T-cell (primary cell): ENCODE results near the gene NDUFA6. TPM values are rescaled to one million over a fixed set of nuclear protein-coding genes. Genes with fewer than 3 reads are reported as not detected.
"Not testable (repeated sequence)": the region's sequence is repeated elsewhere in the genome, so short reads cannot be mapped to it uniquely, and the experiment has no call there.

Experiments
- ATAC-seq, 4 experiments: fragments of 200-7000 bp in 3 of 4; fragments of 150-1000 bp in 1 of 4; cut with Tn5 transposase; replicated peaks in 1 of 4; 1 replicate in 3 of 4; 2 replicates in 1 of 4; pipeline ENCODE4 v1.10.0; 2021; ENCODE audit warnings: moderate library complexity in 3 of 4, mild to moderate bottlenecking in 2 of 4, moderate number of reproducible peaks in 1 of 4
- CTCF ChIA-PET, 2 donors: fragments of 300-600 bp; sonication (Branson Sonifier 250); formaldehyde crosslinking; loops; one replicate each; lab custom pipeline; 2022; ENCODE audit warnings: antibody characterized with exemption in 2 of 2; lab: Charles Lee
- POLR2A ChIA-PET, 2 donors: fragments of 300-600 bp; sonication (Branson Sonifier 250); formaldehyde crosslinking; loops; one replicate each; lab custom pipeline; 2022; ENCODE audit warnings: antibody characterized with exemption in 2 of 2; lab: Charles Lee
- DNase-seq, 35 experiments: peaks; one replicate each; pipeline versions ENCODE4 v3.0.0 to v3.0.0-alpha.2; 2013 to 2023
- H3K27ac ChIP-seq: one replicate; pipeline ENCODE4 v1.5.1; 2013; ENCODE audit warnings: low read length
- H3K27me3 ChIP-seq, 2 experiments: replicated peaks in 1 of 2; 1 replicate in 1 of 2; 2 replicates in 1 of 2; pipeline versions ENCODE4 v1.6.1 to v1.7.0; 2013; ENCODE audit warnings: low read length in 1 of 2, mixed read lengths in 1 of 2; ENCODE audit not compliant: control insufficient read depth in 2 of 2, insufficient read depth in 2 of 2; ENCODE audit errors: extremely low read depth in 1 of 2
- H3K36me3 ChIP-seq, 2 donors: 1 replicate in 1 of 2; 2 replicates in 1 of 2; pipeline versions ENCODE4 v1.6.1 to v1.7.0; 2013; ENCODE audit warnings: low read length in 1 of 2; ENCODE audit not compliant: control insufficient read depth in 2 of 2, insufficient read depth in 1 of 2; ENCODE audit errors: extremely low read depth in 1 of 2
- H3K4me1 ChIP-seq, 2 experiments: 1 replicate in 1 of 2; 2 replicates in 1 of 2; pipeline versions ENCODE4 v1.6.1 to v1.7.0; 2013; ENCODE audit warnings: low read length in 2 of 2, mixed read lengths in 1 of 2; ENCODE audit not compliant: insufficient read depth in 2 of 2, control insufficient read depth in 1 of 2; ENCODE audit errors: extremely low read depth in 1 of 2
- H3K4me3 ChIP-seq, 2 donors: 1 replicate in 1 of 2; 2 replicates in 1 of 2; pipeline versions ENCODE4 v1.5.1 to v1.7.0; 2013; ENCODE audit warnings: mild to moderate bottlenecking in 2 of 2, low read length in 1 of 2, moderate library complexity in 1 of 2; ENCODE audit not compliant: control insufficient read depth in 1 of 2; ENCODE audit errors: extremely low read depth in 1 of 2
- H3K9me3 ChIP-seq: 2 replicates; pipeline ENCODE4 v1.7.0; 2013
- H3K27ac Mint-ChIP-seq, 2 donors: one replicate each; pipeline ENCODE4 v1.8.0; 2020 to 2021; ENCODE audit warnings: mild to moderate bottlenecking in 2 of 2, mixed read lengths in 2 of 2
- H3K27me3 Mint-ChIP-seq, 2 donors: one replicate each; pipeline ENCODE4 v1.8.0; 2021 to 2022; ENCODE audit warnings: mixed read lengths in 2 of 2
- H3K36me3 Mint-ChIP-seq: one replicate; pipeline ENCODE4 v1.8.0; 2021; ENCODE audit warnings: mixed read lengths
- H3K4me1 Mint-ChIP-seq, 3 donors: one replicate each; pipeline ENCODE4 v1.8.0; 2020 to 2022; ENCODE audit warnings: mixed read lengths in 3 of 3, mild to moderate bottlenecking in 1 of 3
- H3K4me3 Mint-ChIP-seq, 3 donors: one replicate each; pipeline ENCODE4 v1.8.0; 2020 to 2022; ENCODE audit warnings: mild to moderate bottlenecking in 3 of 3, mixed read lengths in 3 of 3, moderate library complexity in 3 of 3
- H3K9me3 Mint-ChIP-seq, 3 donors: one replicate each; pipeline ENCODE4 v1.8.0; 2020 to 2022; ENCODE audit warnings: mixed read lengths in 3 of 3
- WGBS: methylation state at CpG from one replicate; pipeline ENCODE4 v1.1.5; 2013; ENCODE audit warnings: missing lambda C conversion rate; ENCODE audit not compliant: insufficient coverage; 5-methylcytosine and 5-hydroxymethylcytosine counted together
- total RNA-seq, 35 experiments: library from RNA in 6 of 35; stranded (reverse) in 6 of 35; fragments of 120-200 nt in 1 of 35; gene quantifications; one replicate each; pipeline versions ENCODE4 v1.2.1 to v1.2.4 and lab custom pipeline; 2013 to 2026

NDUFA6 gene
- total RNA-seq, 5 donors from 2014 or later (not counting 1 experiment from before 2014, with no cell fraction given): 36.6 to 52.3 (median 39.6) TPM

DNA sequence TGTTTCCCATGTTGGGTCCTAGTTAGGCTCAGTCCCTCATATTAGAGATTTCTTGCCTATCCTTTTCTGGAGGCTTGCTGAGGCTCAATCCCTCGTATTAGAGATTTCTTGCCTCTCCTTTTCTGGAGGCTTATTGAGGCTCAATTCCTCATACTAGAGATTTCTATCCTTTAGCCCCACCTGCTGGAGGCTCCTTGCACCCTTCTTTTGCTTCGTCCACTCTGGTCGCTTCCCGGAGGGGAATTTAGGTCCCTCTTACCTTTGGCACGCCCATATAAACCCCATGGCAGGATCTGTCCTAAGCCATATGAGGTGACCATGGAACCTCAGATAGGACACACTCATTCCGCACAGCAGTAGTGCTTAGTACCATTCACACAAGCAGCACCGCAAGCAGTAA lies 24.1 kb upstream of the NDUFA6 start:
- Mint-ChIP-seq H3K9me3 (peaks cover 7 to 17% (median 10%) of the 10 kb centered on the region in 3 donors), H3K4me1 (peaks cover 13 to 16% (median 14%) of the 10 kb centered on the region in 3 donors), H3K27ac (no peak overlapping the region), H3K36me3 (peaks cover 14% of the 10 kb centered on the region), H3K27me3 (no peaks in the 10 kb centered on the region), H3K4me3 (no peak overlapping the region)
- H3K36me3 ChIP-seq: no peaks in the 10 kb centered on the region
- DNase-seq (no peak), ATAC-seq (no peak)
- H3K27me3 ChIP-seq: no peaks in the 10 kb centered on the region
- H3K27ac ChIP-seq: no peak overlapping the region
- H3K4me1 ChIP-seq: peaks cover 2 to 6% of the 10 kb centered on the region in 2 experiments
- no peak overlapping the region for H3K4me3 ChIP-seq
- CTCF ChIA-PET: no interaction called here
- H3K9me3 ChIP-seq: peaks cover 9% of the 10 kb centered on the region
- 98% methylated on average over 7 of the region's 7 CpGs for WGBS
- POLR2A ChIA-PET: no interaction called here

DNA sequence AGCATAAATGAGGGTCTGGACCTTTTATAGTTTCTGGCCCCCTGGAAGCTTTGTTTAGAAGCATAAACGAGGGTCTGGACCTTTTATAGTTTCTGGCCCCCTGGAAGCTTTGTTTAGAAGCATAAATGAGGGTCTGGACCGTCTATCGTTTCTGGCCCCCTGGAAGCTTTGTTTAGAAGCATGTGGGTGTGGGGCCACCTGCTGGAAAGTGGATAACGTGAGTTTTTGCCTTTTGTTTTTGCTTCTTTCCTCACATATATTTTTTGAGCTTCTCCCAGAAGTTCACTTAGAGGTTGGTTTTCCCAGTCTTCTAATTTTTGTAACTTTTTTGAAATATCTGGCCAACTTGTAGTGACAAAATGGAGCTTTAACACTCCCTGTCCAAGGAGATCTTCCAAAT lies 22.2 kb upstream of the NDUFA6 start:
- not testable (repeated sequence) for DNase-seq, H3K4me1 Mint-ChIP-seq, ATAC-seq, H3K27ac ChIP-seq, H3K9me3 ChIP-seq, H3K4me3 Mint-ChIP-seq, H3K36me3 ChIP-seq, H3K4me3 ChIP-seq, H3K27ac Mint-ChIP-seq, H3K27me3 Mint-ChIP-seq, H3K27me3 ChIP-seq, H3K4me1 ChIP-seq
- Mint-ChIP-seq H3K9me3 (peaks cover 7 to 17% (median 10%) of the 10 kb centered on the region in 3 donors), H3K36me3 (peaks cover 23% of the 10 kb centered on the region)
- no CpG with 5 or more reads among the region's 4 CpGs for WGBS
- CTCF ChIA-PET: interaction anchor here (0.6 to 1.2 kb wide), 2 partner anchors 22 to 73 kb away, joined by 5 to 7 read pairs; partner anchors contain the start of gene NDUFA6 (in 1 of the 2)
- POLR2A ChIA-PET: interaction anchor here in 1 of 2 donors (0.6 kb wide), 1 partner anchor 176 kb away, joined by 3 read pairs; no protein-coding TSS in a partner anchor

DNA sequence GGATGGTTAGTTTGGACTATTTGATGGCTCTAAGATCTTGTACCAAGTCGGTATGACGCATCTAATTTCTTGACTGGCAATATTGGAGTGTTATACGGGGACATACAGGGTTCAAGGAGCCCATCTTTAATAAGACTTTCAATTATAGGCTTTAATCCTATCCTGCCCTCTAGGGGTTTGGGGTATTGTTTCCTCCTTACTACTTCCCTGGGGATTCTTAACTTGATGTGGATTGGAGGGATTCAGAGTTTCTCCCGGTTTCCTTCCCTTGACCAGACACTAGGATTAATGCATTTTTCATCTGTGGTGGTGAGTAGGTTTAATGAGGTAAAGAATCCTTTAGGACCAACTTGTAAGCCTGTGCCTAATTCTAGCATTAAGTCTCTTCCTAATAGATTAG lies 21.2 kb upstream of the NDUFA6 start:
- Mint-ChIP-seq H3K36me3 (peaks cover 24% of the 10 kb centered on the region), H3K4me3 (no peak overlapping the region)
- CTCF ChIA-PET: no interaction called here

DNA sequence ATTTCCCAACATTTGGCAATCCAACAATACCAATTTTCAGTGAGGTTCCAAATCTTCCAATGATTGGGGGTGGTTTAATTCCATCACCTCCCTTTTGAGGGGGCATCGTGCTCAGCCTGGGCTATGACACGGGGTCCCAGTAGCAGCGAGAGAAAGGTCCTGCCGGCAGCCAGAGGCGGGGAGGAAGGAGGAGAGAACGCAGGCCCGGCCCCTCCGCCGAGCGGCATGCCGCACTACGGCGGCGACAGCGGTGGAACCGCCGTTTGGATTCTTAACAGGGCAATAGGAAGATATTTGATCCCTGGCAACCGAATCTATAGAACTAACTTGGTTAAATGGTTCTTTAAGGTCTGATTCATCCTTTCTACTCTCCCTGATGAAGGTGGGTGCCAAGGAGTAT lies 18.3 kb upstream of the NDUFA6 start:
- Mint-ChIP-seq H3K4me1 (peaks cover 0 to 12% (median 0%) of the 10 kb centered on the region in 3 donors), H3K36me3 (peaks cover 21% of the 10 kb centered on the region), H3K4me3 (no peak overlapping the region), H3K27ac (no peak overlapping the region), H3K27me3 (no peaks in the 10 kb centered on the region), H3K9me3 (peaks cover 0 to 4% (median 3%) of the 10 kb centered on the region in 3 donors)
- ATAC-seq (no peak), DNase-seq (no peak)
- Histone ChIP-seq H3K4me3 (no peak overlapping the region), H3K4me1 (no peaks in the 10 kb centered on the region), H3K36me3 (no peaks in the 10 kb centered on the region), H3K27ac (no peak overlapping the region), H3K27me3 (no peaks in the 10 kb centered on the region), H3K9me3 (peaks cover 3% of the 10 kb centered on the region)
- WGBS: no CpG with 5 or more reads among the region's 18 CpGs
- ChIA-PET CTCF (no interaction called here), POLR2A (no interaction called here)

More for the DNA sequence above, 21.2 kb upstream of the NDUFA6 start:
- H3K9me3 ChIP-seq: peaks cover 9% of the 10 kb centered on the region
- no peak overlapping the region for H3K27ac Mint-ChIP-seq
- H3K9me3 Mint-ChIP-seq: peaks cover 7 to 17% (median 10%) of the 10 kb centered on the region in 3 donors
- ATAC-seq: no peak
- no peaks in the 10 kb centered on the region for H3K4me1 ChIP-seq
- peaks cover 0 to 2% (median 0%) of the 10 kb centered on the region in 3 donors for H3K4me1 Mint-ChIP-seq
- no peaks in the 10 kb centered on the region for H3K27me3 ChIP-seq
- no CpG with 5 or more reads among the region's 4 CpGs for WGBS
- no peak overlapping the region for H3K4me3 ChIP-seq
- no peak overlapping the region for H3K27ac ChIP-seq
- H3K36me3 ChIP-seq: no peaks in the 10 kb centered on the region
- no peak for DNase-seq
- H3K27me3 Mint-ChIP-seq: no peaks in the 10 kb centered on the region
- POLR2A ChIA-PET: interaction anchor here in 1 of 2 donors (0.6 kb wide), 1 partner anchor 277 kb away, joined by 5 read pairs; no protein-coding TSS in a partner anchor

DNA sequence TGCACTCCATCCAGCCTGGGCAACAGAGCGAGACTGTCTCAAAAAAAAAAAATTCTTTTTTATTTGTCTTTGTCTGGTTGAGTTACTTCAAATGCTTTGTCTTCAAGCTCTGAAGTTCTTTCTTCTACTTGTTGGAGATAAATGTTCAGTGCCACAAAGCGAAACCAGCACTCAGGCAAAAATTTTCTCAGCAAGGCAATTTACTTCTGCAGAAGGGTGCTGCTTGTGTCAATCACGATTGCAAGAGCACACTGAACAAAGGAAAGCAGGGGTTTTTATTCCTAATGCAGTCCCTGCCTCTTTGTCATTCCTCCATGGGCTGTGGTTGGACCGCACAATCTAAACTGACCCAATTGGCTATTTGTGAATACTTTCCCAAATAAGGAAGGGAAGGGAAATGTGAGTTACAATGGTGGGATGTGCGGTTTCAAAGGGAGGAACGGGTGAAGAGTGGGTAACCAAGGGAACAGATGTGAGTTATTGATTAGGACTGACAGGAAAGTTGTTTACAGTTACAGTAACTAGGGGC lies 13.8 kb upstream of the NDUFA6 start:
- DNase-seq, H3K27ac ChIP-seq, H3K9me3 ChIP-seq, H3K4me1 ChIP-seq, H3K27me3 ChIP-seq, POLR2A ChIA-PET, ATAC-seq, CTCF ChIA-PET, H3K4me3 Mint-ChIP-seq, H3K36me3 ChIP-seq, H3K4me3 ChIP-seq, H3K27me3 Mint-ChIP-seq: not testable (repeated sequence)
- peaks cover 33% of the 10 kb centered on the region for H3K36me3 Mint-ChIP-seq
- peak overlapping the region in 1 of 2 donors; percentile 38 for H3K27ac Mint-ChIP-seq
- peaks cover under 1 to 12% (median 9%) of the 10 kb centered on the region in 3 donors for H3K9me3 Mint-ChIP-seq
- 94% methylated on average over 2 of the region's 6 CpGs for WGBS
- peaks cover 0 to 12% (median 0%) of the 10 kb centered on the region in 3 donors for H3K4me1 Mint-ChIP-seq

DNA sequence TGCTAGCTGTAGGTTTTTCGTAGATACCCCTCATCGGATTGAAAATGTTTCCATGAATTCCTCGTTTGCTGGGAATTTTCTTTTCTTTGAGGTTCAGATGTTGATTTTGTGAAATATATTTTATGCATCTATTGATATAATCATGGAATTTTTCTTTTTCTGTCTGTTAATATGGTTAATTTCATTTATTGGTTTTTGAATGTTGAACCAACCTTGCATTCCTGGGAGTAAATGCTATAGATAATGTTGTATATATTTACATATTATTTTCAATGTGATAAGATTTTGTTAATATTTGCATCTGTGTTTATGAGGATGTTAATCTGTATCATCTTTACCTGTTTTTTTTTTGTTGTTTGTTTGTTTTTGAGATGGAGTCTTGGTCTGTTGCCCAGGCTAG lies 10.6 kb upstream of the NDUFA6 start:
- no peak for ATAC-seq
- no peak overlapping the region for H3K27ac Mint-ChIP-seq
- peaks cover 6% of the 10 kb centered on the region for H3K9me3 ChIP-seq
- H3K4me1 ChIP-seq: no peaks in the 10 kb centered on the region
- peaks cover 0 to 4% (median 2%) of the 10 kb centered on the region in 3 donors for H3K4me1 Mint-ChIP-seq
- H3K36me3 Mint-ChIP-seq: peaks cover 25% of the 10 kb centered on the region
- H3K4me3 ChIP-seq: no peak overlapping the region
- ChIA-PET CTCF (no interaction called here), POLR2A (no interaction called here)
- no peak for DNase-seq
- no peak overlapping the region for H3K27ac ChIP-seq
- H3K4me3 Mint-ChIP-seq: no peak overlapping the region
- H3K27me3 Mint-ChIP-seq: no peaks in the 10 kb centered on the region
- H3K9me3 Mint-ChIP-seq: peaks cover 3 to 15% (median 9%) of the 10 kb centered on the region in 3 donors
- no peaks in the 10 kb centered on the region for H3K27me3 ChIP-seq
- WGBS: no CpG with 5 or more reads among the region's 3 CpGs
- H3K36me3 ChIP-seq: no peaks in the 10 kb centered on the region
